HEK293 (cell line): ENCODE measurements around the gene SNCAIP.
A peak's percentile ranks its signal among the peaks of the same experiment; 100 is the strongest.

Experiments used
- CTCF ChIP-seq: fragments of 450-650 bp; formaldehyde crosslinking; IDR thresholded peaks from 2 replicates; pipeline ENCODE4 v1.5.1; 2016; ENCODE audit warnings: missing biosample characterization, missing genetic modification characterization
- HOXA7 ChIP-seq: sonication (generic); formaldehyde crosslinking; IDR thresholded peaks from 2 replicates; pipeline ENCODE4 v1.8.1; 2022; ENCODE audit warnings: missing genetic modification reagents, borderline replicate concordance
- IKZF3 ChIP-seq: fragments of 450-650 bp; IDR thresholded peaks from 2 replicates; pipeline ENCODE4 v1.5.0; 2018; ENCODE audit warnings: missing biosample characterization, mild to moderate bottlenecking, missing genetic modification characterization, moderate library complexity
- KLF10 ChIP-seq: fragments of 450-650 bp; IDR thresholded peaks from 2 replicates; pipeline ENCODE4 v1.5.1; 2018; ENCODE audit warnings: missing biosample characterization, mild to moderate bottlenecking, missing genetic modification characterization
- MYNN ChIP-seq: fragments of 450-650 bp; formaldehyde crosslinking; IDR thresholded peaks from 2 replicates; pipeline ENCODE4 v1.5.1; 2016; ENCODE audit warnings: missing biosample characterization, missing genetic modification characterization, borderline replicate concordance
- SP7 ChIP-seq: fragments of 450-650 bp; formaldehyde crosslinking; IDR thresholded peaks from 2 replicates; pipeline ENCODE4 v1.5.1; 2016; ENCODE audit warnings: missing biosample characterization, missing genetic modification characterization
- YY2 ChIP-seq: fragments of 450-650 bp; formaldehyde crosslinking; IDR thresholded peaks from 2 replicates; pipeline ENCODE4 v1.5.1; 2016; ENCODE audit warnings: missing biosample characterization, missing genetic modification characterization
- ZBTB11 ChIP-seq: fragments of 450-650 bp; formaldehyde crosslinking; conservative IDR thresholded peaks from 2 replicates; pipeline ENCODE4 v1.5.1; 2016; ENCODE audit warnings: low read depth, missing biosample characterization, missing genetic modification characterization
- ZBTB44 ChIP-seq: fragments of 450-650 bp; IDR thresholded peaks from 2 replicates; pipeline ENCODE4 v1.5.1; 2018; ENCODE audit warnings: missing biosample characterization, mild to moderate bottlenecking, missing genetic modification characterization
- ZIC2 ChIP-seq: fragments of 450-650 bp; formaldehyde crosslinking; IDR thresholded peaks from 2 replicates; pipeline ENCODE4 v1.5.1; 2016; ENCODE audit warnings: missing biosample characterization, missing genetic modification characterization
- ZNF114 ChIP-seq: fragments of 450-650 bp; formaldehyde crosslinking; IDR thresholded peaks from 2 replicates; pipeline ENCODE4 v1.5.0; 2017; ENCODE audit warnings: missing biosample characterization, missing genetic modification characterization
- ZNF121 ChIP-seq: fragments of 450-650 bp; formaldehyde crosslinking; IDR thresholded peaks from 2 replicates; pipeline ENCODE4 v1.5.1; 2016; ENCODE audit warnings: missing biosample characterization, missing genetic modification characterization
- ZNF146 ChIP-seq: fragments of 450-650 bp; formaldehyde crosslinking; IDR thresholded peaks from 2 replicates; pipeline ENCODE4 v1.5.1; 2016; ENCODE audit warnings: missing biosample characterization, missing genetic modification characterization
- ZNF148 ChIP-seq: fragments of 450-650 bp; formaldehyde crosslinking; IDR thresholded peaks from 2 replicates; pipeline ENCODE4 v1.5.0; 2017; ENCODE audit warnings: missing biosample characterization, missing genetic modification characterization, borderline replicate concordance
- ZNF169 ChIP-seq: fragments of 450-650 bp; formaldehyde crosslinking; IDR thresholded peaks from 2 replicates; pipeline ENCODE4 v1.5.1; 2016; ENCODE audit warnings: missing biosample characterization, missing genetic modification characterization
- ZNF23 ChIP-seq: fragments of 450-650 bp; formaldehyde crosslinking; IDR thresholded peaks from 2 replicates; pipeline ENCODE4 v1.5.1; 2016; ENCODE audit warnings: missing biosample characterization, missing genetic modification characterization, borderline replicate concordance
- ZNF248 ChIP-seq: fragments of 450-650 bp; formaldehyde crosslinking; IDR thresholded peaks from 2 replicates; pipeline ENCODE4 v1.5.1; 2017; ENCODE audit warnings: missing biosample characterization, missing genetic modification characterization
- ZNF302 ChIP-seq: fragments of 450-650 bp; formaldehyde crosslinking; IDR thresholded peaks from 2 replicates; pipeline ENCODE4 v1.5.1; 2016; ENCODE audit warnings: missing biosample characterization, missing genetic modification characterization, low read depth
- ZNF335 ChIP-seq: fragments of 450-650 bp; formaldehyde crosslinking; conservative IDR thresholded peaks from 2 replicates; pipeline ENCODE4 v1.5.1; 2016; ENCODE audit warnings: missing biosample characterization, missing genetic modification characterization
- ZNF362 ChIP-seq: fragments of 450-650 bp; formaldehyde crosslinking; IDR thresholded peaks from 2 replicates; pipeline ENCODE4 v1.5.1; 2016; ENCODE audit warnings: missing biosample characterization, missing genetic modification characterization
- ZNF366 ChIP-seq: fragments of 450-650 bp; formaldehyde crosslinking; conservative IDR thresholded peaks from 2 replicates; pipeline ENCODE4 v1.5.1; 2016; ENCODE audit warnings: missing biosample characterization, missing genetic modification characterization
- ZNF404 ChIP-seq: fragments of 450-650 bp; formaldehyde crosslinking; IDR thresholded peaks from 2 replicates; pipeline ENCODE4 v1.5.1; 2017; ENCODE audit warnings: missing biosample characterization, missing genetic modification characterization
- ZNF473 ChIP-seq: fragments of 450-650 bp; formaldehyde crosslinking; IDR thresholded peaks from 2 replicates; pipeline ENCODE4 v1.5.1; 2017; ENCODE audit warnings: missing biosample characterization, missing genetic modification characterization
- ZNF48 ChIP-seq: fragments of 450-650 bp; formaldehyde crosslinking; IDR thresholded peaks from 2 replicates; pipeline ENCODE4 v1.5.1; 2016; ENCODE audit warnings: missing biosample characterization, missing genetic modification characterization
- ZNF501 ChIP-seq: fragments of 450-650 bp; formaldehyde crosslinking; IDR thresholded peaks from 2 replicates; pipeline ENCODE4 v1.5.1; 2016; ENCODE audit warnings: missing biosample characterization, missing genetic modification characterization
- ZNF561 ChIP-seq: fragments of 450-650 bp; IDR thresholded peaks from 2 replicates; pipeline ENCODE4 v1.5.1; 2018; ENCODE audit warnings: missing biosample characterization, missing genetic modification characterization, borderline replicate concordance
- ZNF654 ChIP-seq: fragments of 450-650 bp; formaldehyde crosslinking; IDR thresholded peaks from 2 replicates; pipeline ENCODE4 v1.5.1; 2016; ENCODE audit warnings: low read depth, missing biosample characterization, missing genetic modification characterization
- ZNF76 ChIP-seq: fragments of 450-650 bp; formaldehyde crosslinking; IDR thresholded peaks from 2 replicates; pipeline ENCODE4; 2016; ENCODE audit warnings: low read depth, missing biosample characterization, missing genetic modification characterization, borderline replicate concordance
- ZNF768 ChIP-seq: fragments of 450-650 bp; formaldehyde crosslinking; IDR thresholded peaks from 2 replicates; pipeline ENCODE4 v1.5.1; 2018; ENCODE audit warnings: missing biosample characterization, mild to moderate bottlenecking, missing genetic modification characterization
- ZNF792 ChIP-seq: fragments of 450-650 bp; formaldehyde crosslinking; IDR thresholded peaks from 2 replicates; pipeline ENCODE4 v1.5.1; 2016; ENCODE audit warnings: missing biosample characterization, missing genetic modification characterization

Gene SNCAIP

GRCh38 chr5:122493091-122494021 is 181.3 kb downstream of the SNCAIP start (continued):
- TF ChIP-seq ZNF561, result peak; percentile 58; the same call in 1 of the 2 replicates
- TF ChIP-seq ZNF404, result no peak
- TF ChIP-seq ZNF248, result no peak
- no peak for TF ChIP-seq ZNF501 (tag by site-specific recombination)
- TF ChIP-seq ZNF148 (tag by site-specific recombination), result no peak
- TF ChIP-seq IKZF3 (tag by site-specific recombination), result peak; percentile 48; the same call in 1 of the 2 replicates
- no peak for TF ChIP-seq ZNF366
- TF ChIP-seq CTCF (tag by site-specific recombination), result no peak
- no peak for TF ChIP-seq ZNF169 (tag by site-specific recombination)
- peak; percentile 78; the same call in 1 of the 2 replicates for TF ChIP-seq SP7 (tag by site-specific recombination)
- no peak for TF ChIP-seq ZNF302 (tag by site-specific recombination)
- TF ChIP-seq ZNF362 (tag by site-specific recombination), result no peak
- TF ChIP-seq HOXA7 (CRISPR knock-in tag), result no peak
- no peak for TF ChIP-seq ZNF48
- TF ChIP-seq ZNF335, result peak; percentile 88
- no peak for TF ChIP-seq MYNN (tag by site-specific recombination)
- TF ChIP-seq ZNF121 (tag by site-specific recombination), result no peak
- no peak for TF ChIP-seq ZNF792 (tag by site-specific recombination)
- TF ChIP-seq ZBTB11 (tag by site-specific recombination), result no peak
- no peak for TF ChIP-seq KLF10 (tag by site-specific recombination)
- TF ChIP-seq ZNF23 (tag by site-specific recombination), result no peak
- no peak for TF ChIP-seq ZBTB44 (tag by site-specific recombination)
- TF ChIP-seq ZNF114 (tag by site-specific recombination), result no peak
- TF ChIP-seq ZIC2, result peak; percentile 97
- no peak for TF ChIP-seq ZNF654 (tag by site-specific recombination)
- no peak for TF ChIP-seq ZNF768 (tag by site-specific recombination)
- TF ChIP-seq ZNF146 (tag by site-specific recombination), result no peak
- TF ChIP-seq ZNF473, result no peak
- peak; percentile 20; the same call in 1 of the 2 replicates for TF ChIP-seq ZNF76 (tag by site-specific recombination)
- TF ChIP-seq YY2 (tag by site-specific recombination), result no peak
